K562 (cell line): ENCODE results near the gene BAIAP2. TPM values are rescaled to one million over a fixed set of nuclear protein-coding genes. Genes with fewer than 3 reads are reported as not detected.

Experiments used
- BCL6 ChIP-seq: fragments of 250-450 bp; sonication (Bioruptor Pico); IDR thresholded peaks from 2 replicates; pipeline ENCODE4 v1.4.0; 2020
- CXXC5 ChIP-seq: fragments of 250-450 bp; sonication (Bioruptor Pico); IDR thresholded peaks from 2 replicates; pipeline ENCODE4 v1.8.0; 2022; ENCODE audit warnings: inconsistent platforms, mild to moderate bottlenecking, moderate library complexity
- EHMT2 ChIP-seq: fragments of 450-650 bp; IDR thresholded peaks from 2 replicates; pipeline ENCODE4 v1.6.1; 2018; ENCODE audit warnings: antibody characterized with exemption
- ESRRA ChIP-seq: fragments of 450-650 bp; IDR thresholded peaks from 2 replicates; pipeline ENCODE4 v1.6.1; 2014; ENCODE audit warnings: low read depth, mild to moderate bottlenecking, moderate library complexity, borderline replicate concordance
- GATAD2A ChIP-seq: fragments of 450-650 bp; IDR thresholded peaks from 2 replicates; pipeline ENCODE4 v1.6.1; 2017
- NONO ChIP-seq, 2 experiments: fragments of 200-400 bp in 1 of 2; fragments of 450-650 bp in 1 of 2; formaldehyde crosslinking in 1 of 2; IDR thresholded peaks; 2 replicates each; pipeline ENCODE4 v1.6.1; 2017; ENCODE audit warnings: low read depth in 2 of 2, mild to moderate bottlenecking in 2 of 2, moderate library complexity in 2 of 2, low read length in 1 of 2
- POU5F1 ChIP-seq: fragments of 150-350 bp; IDR thresholded peaks from 2 replicates; pipeline ENCODE4 v1.6.1; 2014; ENCODE audit warnings: borderline replicate concordance, low read length, low read depth, mild to moderate bottlenecking; ENCODE audit not compliant: partially characterized antibody
- RBM39 ChIP-seq: fragments of 200-400 bp; formaldehyde crosslinking; optimal IDR thresholded peaks from 2 replicates; pipeline ENCODE3; 2018; ENCODE audit warnings: low read depth, low read length
- RHOXF2B ChIP-seq: fragments of 250-450 bp; sonication (Bioruptor Pico); conservative IDR thresholded peaks from 2 replicates; pipeline ENCODE4 v1.5.1; 2021
- SMARCA4 ChIP-seq: fragments of 450-650 bp; IDR thresholded peaks from 2 replicates; pipeline ENCODE4 v1.6.1; 2016
- SMARCC2 ChIP-seq: fragments of 450-650 bp; IDR thresholded peaks from 2 replicates; pipeline ENCODE4 v1.6.1; 2017; ENCODE audit warnings: antibody characterized with exemption, moderate library complexity, mild to moderate bottlenecking, low read depth
- SMARCE1 ChIP-seq: fragments of 450-650 bp; IDR thresholded peaks from 2 replicates; pipeline ENCODE4 v1.7.1; 2016; ENCODE audit warnings: mild to moderate bottlenecking
- WHSC1 ChIP-seq: IDR thresholded peaks from one replicate; pipeline ENCODE4 v1.6.1; 2012; ENCODE audit warnings: low read length, control low read depth, inconsistent platforms
- ZNF24 ChIP-seq: fragments of 450-650 bp; IDR thresholded peaks from 2 replicates; pipeline ENCODE4 v1.6.1; 2016
- polyA plus RNA-seq, 8 experiments: library from polyadenylated mRNA; depleted of rRNA in 4 of 8; stranded (reverse) in 5 of 8; unstranded in 3 of 8; fragments of >200 nt; fragmentation: Nextera tagmentation in 2 of 8; fragmentation: Illumina TruSeq in 1 of 8; extraction: Ambion mirVana in 2 of 8; extraction: Trizol in 1 of 8; gene quantifications; 2 replicates each; pipeline versions ENCODE4 v1.2.1 to v1.2.3, GENCODE V29; 2011 to 2014; ENCODE audit warnings: inconsistent platforms in 1 of 8, missing spikeins in 1 of 8
- total RNA-seq, 7 experiments: library from RNA; depleted of rRNA in 6 of 7; stranded (reverse); fragments of >200 nt in 6 of 7; fragmentation: Illumina TruSeq in 2 of 7; extraction: Trizol in 2 of 7; gene quantifications; 2 replicates each; pipeline versions ENCODE4 v1.2.1 to v1.2.3, GENCODE V29; 2011 to 2021; ENCODE audit warnings: low replicate concordance in 1 of 7
- TF ChIP-seq, protein P1 (sequence below): IDR thresholded peaks from 3 replicates; pipeline ENCODE4 v1.6.1; 2011; ENCODE audit warnings: borderline replicate concordance, mild to moderate bottlenecking; ENCODE audit not compliant: insufficient read length, insufficient read depth
- TF ChIP-seq, protein P2 (sequence below): sonication (generic); formaldehyde crosslinking; IDR thresholded peaks from 2 replicates; pipeline ENCODE4 v1.8.0; 2022; ENCODE audit warnings: missing genetic modification reagents, mild to moderate bottlenecking, moderate library complexity, borderline replicate concordance
- TF ChIP-seq, protein P3 (sequence below): IDR thresholded peaks from 2 replicates; pipeline ENCODE4 v1.6.1; 2012; ENCODE audit warnings: low read depth, low read length, improper control_type of control experiment, borderline replicate concordance
- TF ChIP-seq, protein P4 (sequence below): sonication (generic); formaldehyde crosslinking; IDR thresholded peaks from 2 replicates; pipeline ENCODE4 v1.8.1; 2023; ENCODE audit warnings: missing genetic modification reagents, mild to moderate bottlenecking, borderline replicate concordance

BAIAP2 gene
- total and polyA plus RNA-seq, 9 of the 15 experiments (the other 6 are each of a cell fraction or from before 2014, with no cell fraction given), result 2.3 to 51.6 (median 18.4) TPM

DNA sequence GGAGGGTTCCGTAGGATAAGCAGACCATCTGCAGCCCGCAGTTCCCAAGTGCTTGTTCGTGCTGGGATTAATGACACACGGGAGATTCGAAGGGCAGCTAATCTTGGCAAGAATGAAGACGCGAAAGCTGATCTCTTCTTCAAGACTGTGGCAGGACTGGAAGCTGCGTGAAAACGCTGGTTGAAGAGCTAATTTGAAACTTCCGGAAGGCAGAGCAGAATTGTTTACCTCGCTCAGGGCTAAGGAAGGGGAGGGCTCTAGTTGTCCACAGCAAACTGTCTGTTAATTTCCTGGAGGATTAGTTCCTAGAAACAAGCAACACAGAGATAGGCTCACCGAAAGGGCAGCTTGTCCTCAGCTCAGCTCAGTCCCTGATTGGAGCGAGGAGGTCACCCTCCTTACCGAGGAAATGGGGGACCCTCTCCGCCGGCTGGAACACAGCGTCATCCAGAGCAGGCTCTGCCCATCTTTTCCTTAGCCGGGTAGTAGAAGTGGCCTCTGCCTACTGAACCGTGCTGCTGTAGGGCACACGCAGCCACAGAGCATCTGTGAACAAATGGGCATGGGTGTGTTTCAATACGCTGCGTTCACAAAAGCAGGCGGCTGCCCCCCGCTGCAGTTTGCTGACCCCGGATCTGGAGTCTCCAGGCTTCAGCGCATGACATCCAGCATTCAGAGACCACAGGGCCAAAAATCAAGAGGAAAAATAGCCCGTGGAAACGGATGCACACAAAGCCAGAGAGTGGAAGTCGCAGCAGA lies 16.7 kb upstream of the BAIAP2 start (continued):
- TF ChIP-seq, protein P1, sequence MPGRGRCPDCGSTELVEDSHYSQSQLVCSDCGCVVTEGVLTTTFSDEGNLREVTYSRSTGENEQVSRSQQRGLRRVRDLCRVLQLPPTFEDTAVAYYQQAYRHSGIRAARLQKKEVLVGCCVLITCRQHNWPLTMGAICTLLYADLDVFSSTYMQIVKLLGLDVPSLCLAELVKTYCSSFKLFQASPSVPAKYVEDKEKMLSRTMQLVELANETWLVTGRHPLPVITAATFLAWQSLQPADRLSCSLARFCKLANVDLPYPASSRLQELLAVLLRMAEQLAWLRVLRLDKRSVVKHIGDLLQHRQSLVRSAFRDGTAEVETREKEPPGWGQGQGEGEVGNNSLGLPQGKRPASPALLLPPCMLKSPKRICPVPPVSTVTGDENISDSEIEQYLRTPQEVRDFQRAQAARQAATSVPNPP, result no peak
- TF ChIP-seq BCL6 (no peak), CXXC5 (CRISPR knock-in tag) (peak; percentile 61), POU5F1 (no peak), ZNF24 (no peak), SMARCA4 (no peak; the same call in 1 of the 2 replicates), ESRRA (peak; percentile 67), NONO (IDR thresholded peaks at IDR 0.05; ENCODE audit: low read depth in 2 of 2, low read length in 1 of 2) (no peak), GATAD2A (no peak; the same call in 1 of the 2 replicates), EHMT2 (no peak), SMARCC2 (no peak), RHOXF2B (CRISPR knock-in tag) (no peak), WHSC1 (no peak), SMARCE1 (peak; percentile 15; the same call in 1 of the 2 replicates), RBM39 (peak; percentile 54)
- TF ChIP-seq, protein P2, sequence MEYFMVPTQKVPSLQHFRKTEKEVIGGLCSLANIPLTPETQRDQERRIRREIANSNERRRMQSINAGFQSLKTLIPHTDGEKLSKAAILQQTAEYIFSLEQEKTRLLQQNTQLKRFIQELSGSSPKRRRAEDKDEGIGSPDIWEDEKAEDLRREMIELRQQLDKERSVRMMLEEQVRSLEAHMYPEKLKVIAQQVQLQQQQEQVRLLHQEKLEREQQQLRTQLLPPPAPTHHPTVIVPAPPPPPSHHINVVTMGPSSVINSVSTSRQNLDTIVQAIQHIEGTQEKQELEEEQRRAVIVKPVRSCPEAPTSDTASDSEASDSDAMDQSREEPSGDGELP (CRISPR knock-in tag), result peak; percentile 67; the same call in 1 of the 2 replicates
- TF ChIP-seq, protein P3, sequence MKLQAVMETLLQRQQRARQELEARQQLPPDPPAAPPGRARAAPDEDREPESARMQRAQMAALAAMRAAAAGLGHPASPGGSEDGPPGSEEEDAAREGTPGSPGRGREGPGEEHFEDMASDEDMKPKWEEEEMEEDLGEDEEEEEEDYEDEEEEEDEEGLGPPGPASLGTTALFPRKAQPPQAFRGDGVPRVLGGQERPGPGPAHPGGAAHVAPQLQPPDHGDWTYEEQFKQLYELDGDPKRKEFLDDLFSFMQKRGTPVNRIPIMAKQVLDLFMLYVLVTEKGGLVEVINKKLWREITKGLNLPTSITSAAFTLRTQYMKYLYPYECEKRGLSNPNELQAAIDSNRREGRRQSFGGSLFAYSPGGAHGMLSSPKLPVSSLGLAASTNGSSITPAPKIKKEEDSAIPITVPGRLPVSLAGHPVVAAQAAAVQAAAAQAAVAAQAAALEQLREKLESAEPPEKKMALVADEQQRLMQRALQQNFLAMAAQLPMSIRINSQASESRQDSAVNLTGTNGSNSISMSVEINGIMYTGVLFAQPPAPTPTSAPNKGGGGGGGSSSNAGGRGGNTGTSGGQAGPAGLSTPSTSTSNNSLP, result no peak
- TF ChIP-seq, protein P4, sequence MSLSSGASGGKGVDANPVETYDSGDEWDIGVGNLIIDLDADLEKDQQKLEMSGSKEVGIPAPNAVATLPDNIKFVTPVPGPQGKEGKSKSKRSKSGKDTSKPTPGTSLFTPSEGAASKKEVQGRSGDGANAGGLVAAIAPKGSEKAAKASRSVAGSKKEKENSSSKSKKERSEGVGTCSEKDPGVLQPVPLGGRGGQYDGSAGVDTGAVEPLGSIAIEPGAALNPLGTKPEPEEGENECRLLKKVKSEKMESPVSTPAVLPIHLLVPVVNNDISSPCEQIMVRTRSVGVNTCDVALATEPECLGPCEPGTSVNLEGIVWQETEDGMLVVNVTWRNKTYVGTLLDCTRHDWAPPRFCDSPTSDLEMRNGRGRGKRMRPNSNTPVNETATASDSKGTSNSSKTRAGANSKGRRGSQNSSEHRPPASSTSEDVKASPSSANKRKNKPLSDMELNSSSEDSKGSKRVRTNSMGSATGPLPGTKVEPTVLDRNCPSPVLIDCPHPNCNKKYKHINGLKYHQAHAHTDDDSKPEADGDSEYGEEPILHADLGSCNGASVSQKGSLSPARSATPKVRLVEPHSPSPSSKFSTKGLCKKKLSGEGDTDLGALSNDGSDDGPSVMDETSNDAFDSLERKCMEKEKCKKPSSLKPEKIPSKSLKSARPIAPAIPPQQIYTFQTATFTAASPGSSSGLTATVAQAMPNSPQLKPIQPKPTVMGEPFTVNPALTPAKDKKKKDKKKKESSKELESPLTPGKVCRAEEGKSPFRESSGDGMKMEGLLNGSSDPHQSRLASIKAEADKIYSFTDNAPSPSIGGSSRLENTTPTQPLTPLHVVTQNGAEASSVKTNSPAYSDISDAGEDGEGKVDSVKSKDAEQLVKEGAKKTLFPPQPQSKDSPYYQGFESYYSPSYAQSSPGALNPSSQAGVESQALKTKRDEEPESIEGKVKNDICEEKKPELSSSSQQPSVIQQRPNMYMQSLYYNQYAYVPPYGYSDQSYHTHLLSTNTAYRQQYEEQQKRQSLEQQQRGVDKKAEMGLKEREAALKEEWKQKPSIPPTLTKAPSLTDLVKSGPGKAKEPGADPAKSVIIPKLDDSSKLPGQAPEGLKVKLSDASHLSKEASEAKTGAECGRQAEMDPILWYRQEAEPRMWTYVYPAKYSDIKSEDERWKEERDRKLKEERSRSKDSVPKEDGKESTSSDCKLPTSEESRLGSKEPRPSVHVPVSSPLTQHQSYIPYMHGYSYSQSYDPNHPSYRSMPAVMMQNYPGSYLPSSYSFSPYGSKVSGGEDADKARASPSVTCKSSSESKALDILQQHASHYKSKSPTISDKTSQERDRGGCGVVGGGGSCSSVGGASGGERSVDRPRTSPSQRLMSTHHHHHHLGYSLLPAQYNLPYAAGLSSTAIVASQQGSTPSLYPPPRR (CRISPR knock-in tag), result no peak
